K562 (cell line): ENCODE results near the gene ACTC1. TPM values are rescaled to one million over a fixed set of nuclear protein-coding genes. Genes with fewer than 3 reads are reported as not detected.
"Not testable (repeated sequence)": the region's sequence is repeated elsewhere in the genome, so short reads cannot be mapped to it uniquely, and the experiment has no call there.

Experiments
- ATAC-seq: fragments of 200-7000 bp; cut with Tn5 transposase; 3 replicates; pipeline ENCODE4 v1.9.1; 2020; ENCODE audit warnings: moderate library complexity
- BruUV-seq: library from RNA; stranded (reverse); fragments of 400-500 nt; replicated peaks from 2 replicates; lab custom pipeline; 2021; lab: Mats Ljungman, UMichigan
- CTCF ChIA-PET: fragments of 300-600 bp; formaldehyde crosslinking; extraction: SDS; loops from one replicate; lab custom pipeline; 2021; ENCODE audit warnings: low intra/inter-chr PET ratio; lab: Yijun Ruan, JAX
- POLR2A ChIA-PET: fragments of 300-600, 350-650 bp; sonication (Branson Sonifier 250); formaldehyde crosslinking; extraction: SDS; loops from one replicate; lab custom pipeline; 2021; ENCODE audit warnings: antibody characterized with exemption, inconsistent platforms; lab: Yijun Ruan, JAX
- DNase-seq, 4 experiments: peaks; one replicate each; pipeline versions ENCODE4 v3.0.0 to v3.0.0-alpha.2; 2011 to 2018; ENCODE audit warnings: low spot score in 3 of 4, mixed read lengths in 3 of 4; ENCODE audit errors: extremely low read depth in 1 of 4
- FAIRE-seq: peaks from 2 replicates; lab custom pipeline; 2011; peaks lifted over from hg19 to GRCh38; lab: Jason Lieb, UNC
- H2AFZ ChIP-seq: 2 replicates; pipeline ENCODE4 v1.6.0; 2011; ENCODE audit warnings: low read depth, low read length, control low read depth, inconsistent platforms
- H3K27ac ChIP-seq: fragments of 200-600 bp; 3 replicates; pipeline ENCODE4 v1.8.0; 2011; ENCODE audit warnings: low read depth, mild to moderate bottlenecking, control low read depth, inconsistent platforms, low read length, moderate library complexity, mixed read lengths; ENCODE audit errors: extremely low read depth
- H3K27me3 ChIP-seq, 2 experiments: fragments of 300-600 bp in 1 of 2; 2 replicates in 1 of 2; 3 replicates in 1 of 2; pipeline versions ENCODE4 v1.6.0 to v1.8.0; 2011; ENCODE audit warnings: inconsistent platforms in 2 of 2, low read length in 2 of 2, mild to moderate bottlenecking in 1 of 2, mixed read lengths in 1 of 2, moderate library complexity in 1 of 2; ENCODE audit not compliant: control insufficient read depth in 2 of 2, insufficient read depth in 2 of 2
- H3K36me3 ChIP-seq: fragments of 300-600 bp; 3 replicates; pipeline ENCODE4 v1.8.0; 2011; ENCODE audit warnings: mild to moderate bottlenecking, low read length, inconsistent platforms; ENCODE audit not compliant: control insufficient read depth, insufficient read depth
- H3K4me1 ChIP-seq, 2 experiments: fragments of 200-600 bp in 1 of 2; replicated peaks in 1 of 2; 2 replicates in 1 of 2; 3 replicates in 1 of 2; pipeline versions ENCODE4 v1.5.1 to v1.8.0; 2011; ENCODE audit warnings: inconsistent platforms in 2 of 2, low read length in 2 of 2, mild to moderate bottlenecking in 1 of 2, mixed read lengths in 1 of 2, moderate library complexity in 1 of 2; ENCODE audit not compliant: control insufficient read depth in 2 of 2, insufficient read depth in 2 of 2
- H3K4me2 ChIP-seq: 2 replicates; pipeline ENCODE4 v1.6.1; 2011; ENCODE audit warnings: low read length, control low read depth, inconsistent platforms, mixed read lengths; ENCODE audit not compliant: insufficient read depth
- H3K4me3 ChIP-seq: fragments of 200-600 bp; sonication (generic), shearing (Covaris generic); 2 replicates; pipeline ENCODE4 v1.5.1; 2016; ENCODE audit warnings: control low read depth, inconsistent platforms
- H3K79me2 ChIP-seq: fragments of 200-600 bp; 3 replicates; pipeline ENCODE4 v1.8.0; 2011; ENCODE audit warnings: low read length, inconsistent platforms; ENCODE audit not compliant: control insufficient read depth, insufficient read depth
- H3K9ac ChIP-seq, 2 experiments: 2 replicates each; pipeline versions ENCODE4 v1.6.0 to v1.6.1; 2011; ENCODE audit warnings: low read depth in 2 of 2, low read length in 2 of 2, control low read depth in 1 of 2, inconsistent platforms in 1 of 2, mild to moderate bottlenecking in 1 of 2, mixed read lengths in 1 of 2; ENCODE audit not compliant: insufficient read depth in 1 of 2
- H3K9me1 ChIP-seq: one replicate; pipeline ENCODE4 v1.6.0; 2011; ENCODE audit warnings: inconsistent platforms, mild to moderate bottlenecking, low read length, moderate library complexity; ENCODE audit not compliant: control insufficient read depth, insufficient read depth
- H3K9me3 ChIP-seq: replicated peaks from 2 replicates; pipeline ENCODE4 v1.5.1; 2011; ENCODE audit warnings: low read depth, low read length, inconsistent platforms; ENCODE audit not compliant: control insufficient read depth, insufficient read depth
- H4K20me1 ChIP-seq: replicated peaks from 2 replicates; pipeline ENCODE4 v1.6.1; 2011; ENCODE audit warnings: low read length, inconsistent platforms, mixed read lengths; ENCODE audit not compliant: control insufficient read depth, insufficient read depth
- CBX5 ChIP-seq: IDR thresholded peaks from 2 replicates; pipeline ENCODE4 v1.6.1; 2014; ENCODE audit warnings: low read depth, borderline replicate concordance
- HEY1 ChIP-seq: fragments of 250-450 bp; sonication (Bioruptor Pico); IDR thresholded peaks from 2 replicates; pipeline ENCODE4 v1.5.0; 2020; ENCODE audit warnings: mild to moderate bottlenecking, moderate library complexity, borderline replicate concordance
- KLF13 ChIP-seq: fragments of 450-650 bp; IDR thresholded peaks from 2 replicates; pipeline ENCODE4 v1.6.1; 2016; ENCODE audit warnings: missing genetic modification characterization, low read depth, mild to moderate bottlenecking, missing compliant biosample characterization, moderate library complexity, borderline replicate concordance
- MTA1 ChIP-seq: fragments of 450-650 bp; IDR thresholded peaks from 2 replicates; pipeline ENCODE4 v1.6.1; 2017; ENCODE audit warnings: borderline replicate concordance
- RBM14 ChIP-seq: fragments of 200-400 bp; formaldehyde crosslinking; IDR thresholded peaks from 2 replicates; pipeline ENCODE4 v1.6.1; 2018; ENCODE audit warnings: low read depth, mild to moderate bottlenecking, low read length, moderate library complexity, borderline replicate concordance; ENCODE audit not compliant: insufficient read depth
- SOX6 ChIP-seq: fragments of 450-650 bp; IDR thresholded peaks from 2 replicates; pipeline ENCODE4 v1.6.1; 2014; ENCODE audit warnings: mild to moderate bottlenecking
- STAT5A ChIP-seq: IDR thresholded peaks from 2 replicates; pipeline ENCODE4 v1.6.1; 2012; ENCODE audit warnings: low read length, inconsistent platforms, borderline replicate concordance
- TRIM24 ChIP-seq, 2 experiments: fragments of 450-650 bp; IDR thresholded peaks; 2 replicates each; pipeline ENCODE4 v1.6.1; 2016
- ZFP1 ChIP-seq: fragments of 450-650 bp; formaldehyde crosslinking; IDR thresholded peaks from 2 replicates; pipeline ENCODE4 v1.4.0; 2020; ENCODE audit warnings: mild to moderate bottlenecking, mixed read lengths
- WGBS: fragments of 100-300 bp; shearing (Covaris generic); methylation state at CpG from one replicate; pipeline ENCODE4 v1.1.6; 2016; ENCODE audit warnings: low coverage, mixed read lengths; ENCODE audit not compliant: insufficient coverage; ENCODE audit errors: missing lambda C conversion rate; 5-methylcytosine and 5-hydroxymethylcytosine counted together
- in situ Hi-C: fragments of 300-500 bp; cut with MboI; formaldehyde crosslinking; loops from 4 replicates; pipeline ENCODE4 v1.15.0; 2018; ENCODE audit warnings: inconsistent platforms, mixed read lengths
- intact Hi-C: fragments of 100-400 bp; cut with micrococcal nuclease; formaldehyde crosslinking; loops from 2 replicates; pipeline ENCODE4 v1.14.2; 2022
- polyA plus RNA-seq, 8 experiments: library from polyadenylated mRNA; depleted of rRNA in 4 of 8; stranded (reverse) in 5 of 8; unstranded in 3 of 8; fragments of >200 nt; fragmentation: Nextera tagmentation in 2 of 8; fragmentation: Illumina TruSeq in 1 of 8; extraction: Ambion mirVana in 2 of 8; extraction: Trizol in 1 of 8; gene quantifications; 2 replicates each; pipeline versions ENCODE4 v1.2.1 to v1.2.3, GENCODE V29; 2011 to 2014; ENCODE audit warnings: inconsistent platforms in 1 of 8, missing spikeins in 1 of 8
- total RNA-seq, 7 experiments: library from RNA; depleted of rRNA in 6 of 7; stranded (reverse); fragments of >200 nt in 6 of 7; fragmentation: Illumina TruSeq in 2 of 7; extraction: Trizol in 2 of 7; gene quantifications; 2 replicates each; pipeline versions ENCODE4 v1.2.1 to v1.2.3, GENCODE V29; 2011 to 2021; ENCODE audit warnings: low replicate concordance in 1 of 7
- TF ChIP-seq, protein P1 (sequence below): fragments of 450-650 bp; IDR thresholded peaks from 2 replicates; pipeline ENCODE4 v1.6.1; 2018; ENCODE audit warnings: mild to moderate bottlenecking, low read depth; ENCODE audit not compliant: partially characterized antibody

ACTC1 gene
- total and polyA plus RNA-seq, 9 of the 15 experiments (the other 6 are each of a cell fraction or from before 2014, with no cell fraction given): 0.08 to 0.84 (median 0.17) TPM; not detected in 3

DNA sequence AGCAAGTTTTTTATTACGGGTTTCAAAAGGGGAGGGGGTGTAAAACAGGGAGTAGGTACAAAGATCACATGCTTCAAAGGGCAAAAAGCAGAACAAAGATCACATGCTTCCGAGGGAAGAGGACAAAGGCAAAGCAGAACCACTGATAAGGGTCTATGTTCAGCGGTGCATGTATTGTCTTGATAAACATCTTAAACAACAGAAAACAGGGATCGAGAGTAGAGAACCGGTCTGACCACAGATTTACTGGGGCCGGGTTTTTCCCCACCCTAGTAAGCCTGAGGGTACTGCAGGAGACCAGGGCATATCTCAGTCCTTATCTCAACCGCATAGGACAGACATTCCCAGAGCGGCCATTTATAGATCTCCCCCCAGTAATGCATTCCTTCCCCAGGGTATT lies 11.9 kb upstream of the ACTC1 start:
- ATAC-seq, H3K9ac ChIP-seq, H3K27me3 ChIP-seq, H3K27ac ChIP-seq, DNase-seq, H3K9me1 ChIP-seq, FAIRE-seq, BruUV-seq, H3K9me3 ChIP-seq, H3K79me2 ChIP-seq, in situ Hi-C loops, intact Hi-C loops, H4K20me1 ChIP-seq, H3K4me3 ChIP-seq, CTCF ChIA-PET, H2AFZ ChIP-seq, H3K36me3 ChIP-seq, H3K4me2 ChIP-seq: not testable (repeated sequence)
- TF ChIP-seq SOX6 (peak; percentile 65; the same call in 1 of the 2 replicates), TRIM24 (IDR thresholded peaks at IDR 0.05) (0 out of 4 replicates have a peak, but pooled peaks of 1 of the 2 experiments have one; percentile 23)
- TF ChIP-seq, protein P1, sequence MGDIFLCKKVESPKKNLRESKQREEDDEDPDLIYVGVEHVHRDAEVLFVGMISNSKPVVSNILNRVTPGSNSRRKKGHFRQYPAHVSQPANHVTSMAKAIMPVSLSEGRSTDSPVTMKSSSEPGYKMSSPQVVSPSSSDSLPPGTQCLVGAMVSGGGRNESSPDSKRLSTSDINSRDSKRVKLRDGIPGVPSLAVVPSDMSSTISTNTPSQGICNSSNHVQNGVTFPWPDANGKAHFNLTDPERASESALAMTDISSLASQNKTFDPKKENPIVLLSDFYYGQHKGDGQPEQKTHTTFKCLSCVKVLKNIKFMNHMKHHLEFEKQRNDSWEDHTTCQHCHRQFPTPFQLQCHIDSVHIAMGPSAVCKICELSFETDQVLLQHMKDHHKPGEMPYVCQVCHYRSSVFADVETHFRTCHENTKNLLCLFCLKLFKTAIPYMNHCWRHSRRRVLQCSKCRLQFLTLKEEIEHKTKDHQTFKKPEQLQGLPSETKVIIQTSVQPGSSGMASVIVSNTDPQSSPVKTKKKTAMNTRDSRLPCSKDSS: peak; percentile 42
- POLR2A ChIA-PET: interaction anchor here (1.2 kb wide), 1 partner anchor 16 kb away, joined by 4 read pairs; no protein-coding TSS in a partner anchor
- peaks cover 0 to 10% of the 10 kb centered on the region in 2 experiments; a peak in 3 of 5 replicates for H3K4me1 ChIP-seq
- 54% methylated on average over 8 of the region's 8 CpGs for WGBS

DNA sequence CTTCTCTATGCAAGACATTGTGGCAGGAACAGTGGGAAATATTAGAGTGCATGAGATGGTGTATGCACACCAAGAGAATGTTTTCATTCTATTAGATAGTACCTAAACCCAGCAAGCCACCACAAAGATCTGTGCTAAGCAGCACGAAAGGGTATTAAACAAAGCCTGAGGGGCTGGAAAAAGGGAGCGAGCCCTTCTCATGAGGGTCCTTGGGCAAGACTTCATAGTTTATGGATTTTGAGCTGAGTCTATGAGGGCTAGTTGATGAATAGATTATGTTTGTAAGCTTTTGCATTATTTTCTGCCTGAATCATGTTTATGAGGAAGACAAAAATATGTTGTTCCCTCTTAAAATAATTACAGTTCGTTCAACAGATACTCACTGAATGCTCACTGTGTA lies 9.4 kb upstream of the ACTC1 start:
- H3K36me3 ChIP-seq: no peaks in the 10 kb centered on the region
- H3K4me1 ChIP-seq: peaks cover 0 to 2% of the 10 kb centered on the region in 2 experiments; a peak in 2 of 5 replicates
- peak overlapping the region; percentile 67 for H2AFZ ChIP-seq
- H3K9me3 ChIP-seq: 0 out of 2 replicates have a peak, but pooled peaks cover 3% of the 10 kb centered on the region
- no peak for DNase-seq
- intact Hi-C loops: no loop called here
- H3K4me2 ChIP-seq: no peak overlapping the region
- CTCF ChIA-PET: no interaction called here
- H4K20me1 ChIP-seq: no peaks in the 10 kb centered on the region
- no peaks in the 10 kb centered on the region for H3K79me2 ChIP-seq
- in situ Hi-C loops: no loop called here
- no peaks in the 10 kb centered on the region for H3K9me1 ChIP-seq
- no peak overlapping the region for H3K9ac ChIP-seq
- WGBS: 19% methylated on average over 3 of the region's 3 CpGs
- FAIRE-seq: no peak
- POLR2A ChIA-PET: interaction anchor here (0.9 kb wide), 1 partner anchor 8 kb away, joined by 4 read pairs; no protein-coding TSS in a partner anchor
- H3K4me3 ChIP-seq: no peak overlapping the region
- TF ChIP-seq ZFP1 (CRISPR knock-in tag): no peak
- no peak for TF ChIP-seq CBX5
- no peak for TF ChIP-seq RBM14
- no peak for TF ChIP-seq HEY1
- TF ChIP-seq MTA1: no peak
- no peak for TF ChIP-seq KLF13 (tag)
- no peak for TF ChIP-seq STAT5A
- no peaks in the 10 kb centered on the region for H3K27me3 ChIP-seq
- ATAC-seq: no peak
- H3K27ac ChIP-seq: no peak overlapping the region
- BruUV-seq: no TSS peak
